Measurements from ENCODE around the gene SLC10A7. TPM values are rescaled to one million over a fixed set of nuclear protein-coding genes. Genes with fewer than 3 reads are reported as not detected.

Gene SLC10A7
- total and polyA plus RNA-seq, 2 of the 13 experiments (the other 11 are each of a cell fraction or from before 2014, with no cell fraction given): 18.5 to 18.8 TPM

DNA sequence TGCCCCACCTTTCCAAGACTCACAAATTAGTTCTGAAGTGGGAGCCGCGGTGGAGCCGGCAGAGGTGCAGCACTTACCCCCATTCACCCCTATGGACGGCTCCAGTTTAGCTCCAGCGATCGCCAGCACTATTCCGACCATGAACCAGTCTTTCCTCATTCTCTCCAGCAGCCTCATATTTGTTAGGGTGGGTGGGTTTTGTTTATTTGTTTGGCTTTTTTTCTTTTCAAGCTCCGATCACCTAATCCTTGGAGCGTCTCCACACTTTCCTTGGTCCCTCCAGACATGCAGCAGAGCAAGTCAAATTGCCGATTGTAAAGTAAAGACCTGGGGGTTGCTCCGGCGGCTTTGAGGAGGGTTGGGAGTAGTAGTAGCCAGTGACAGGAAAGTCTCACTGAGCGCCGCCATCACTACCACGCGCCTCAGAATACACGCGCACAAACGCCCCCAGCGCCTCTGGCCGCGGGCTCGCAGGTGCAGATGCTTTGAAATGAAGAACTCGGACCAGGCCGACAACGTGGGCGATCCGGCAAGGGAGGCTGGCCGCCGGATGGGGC, at the start of gene SLC10A7 (continued):
- TF ChIP-seq ZNF367 (CRISPR knock-in tag; IDR thresholded peaks at IDR 0.05; ENCODE audit: borderline replicate concordance): 0 out of 2 replicates have a peak, but pooled peaks have one; percentile 36
- TF ChIP-seq PHF21A (CRISPR knock-in tag; IDR thresholded peaks at IDR 0.05): peak; percentile 49; the same call in 1 of the 2 replicates
- TF ChIP-seq HDAC2 (CRISPR knock-in tag; IDR thresholded peaks at IDR 0.05): peak; percentile 13; the same call in 1 of the 2 replicates
- no peak for TF ChIP-seq HMGA1 (CRISPR knock-in tag; conservative IDR thresholded peaks at IDR 0.05)
- TF ChIP-seq ZNF816 (CRISPR knock-in tag; IDR thresholded peaks at IDR 0.05; ENCODE audit: borderline replicate concordance): 0 out of 2 replicates have a peak, but pooled peaks have one; percentile 53
- TF ChIP-seq MEIS2 (CRISPR knock-in tag; IDR thresholded peaks at IDR 0.05): 0 out of 2 replicates have a peak, but pooled peaks have one; percentile 7
- TF ChIP-seq ZNF792 (CRISPR knock-in tag; IDR thresholded peaks at IDR 0.05): no peak
- TF ChIP-seq, protein P1, sequence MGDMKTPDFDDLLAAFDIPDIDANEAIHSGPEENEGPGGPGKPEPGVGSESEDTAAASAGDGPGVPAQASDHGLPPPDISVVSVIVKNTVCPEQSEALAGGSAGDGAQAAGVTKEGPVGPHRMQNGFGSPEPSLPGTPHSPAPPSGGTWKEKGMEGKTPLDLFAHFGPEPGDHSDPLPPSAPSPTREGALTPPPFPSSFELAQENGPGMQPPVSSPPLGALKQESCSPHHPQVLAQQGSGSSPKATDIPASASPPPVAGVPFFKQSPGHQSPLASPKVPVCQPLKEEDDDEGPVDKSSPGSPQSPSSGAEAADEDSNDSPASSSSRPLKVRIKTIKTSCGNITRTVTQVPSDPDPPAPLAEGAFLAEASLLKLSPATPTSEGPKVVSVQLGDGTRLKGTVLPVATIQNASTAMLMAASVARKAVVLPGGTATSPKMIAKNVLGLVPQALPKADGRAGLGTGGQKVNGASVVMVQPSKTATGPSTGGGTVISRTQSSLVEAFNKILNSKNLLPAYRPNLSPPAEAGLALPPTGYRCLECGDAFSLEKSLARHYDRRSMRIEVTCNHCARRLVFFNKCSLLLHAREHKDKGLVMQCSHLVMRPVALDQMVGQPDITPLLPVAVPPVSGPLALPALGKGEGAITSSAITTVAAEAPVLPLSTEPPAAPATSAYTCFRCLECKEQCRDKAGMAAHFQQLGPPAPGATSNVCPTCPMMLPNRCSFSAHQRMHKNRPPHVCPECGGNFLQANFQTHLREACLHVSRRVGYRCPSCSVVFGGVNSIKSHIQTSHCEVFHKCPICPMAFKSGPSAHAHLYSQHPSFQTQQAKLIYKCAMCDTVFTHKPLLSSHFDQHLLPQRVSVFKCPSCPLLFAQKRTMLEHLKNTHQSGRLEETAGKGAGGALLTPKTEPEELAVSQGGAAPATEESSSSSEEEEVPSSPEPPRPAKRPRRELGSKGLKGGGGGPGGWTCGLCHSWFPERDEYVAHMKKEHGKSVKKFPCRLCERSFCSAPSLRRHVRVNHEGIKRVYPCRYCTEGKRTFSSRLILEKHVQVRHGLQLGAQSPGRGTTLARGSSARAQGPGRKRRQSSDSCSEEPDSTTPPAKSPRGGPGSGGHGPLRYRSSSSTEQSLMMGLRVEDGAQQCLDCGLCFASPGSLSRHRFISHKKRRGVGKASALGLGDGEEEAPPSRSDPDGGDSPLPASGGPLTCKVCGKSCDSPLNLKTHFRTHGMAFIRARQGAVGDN (CRISPR knock-in tag; IDR thresholded peaks at IDR 0.05): no peak
- peak; percentile 63 for TF ChIP-seq POLR2AphosphoS5 (IDR thresholded peaks at IDR 0.05; ENCODE audit: low read depth, low read length)
- TF ChIP-seq, protein P2, sequence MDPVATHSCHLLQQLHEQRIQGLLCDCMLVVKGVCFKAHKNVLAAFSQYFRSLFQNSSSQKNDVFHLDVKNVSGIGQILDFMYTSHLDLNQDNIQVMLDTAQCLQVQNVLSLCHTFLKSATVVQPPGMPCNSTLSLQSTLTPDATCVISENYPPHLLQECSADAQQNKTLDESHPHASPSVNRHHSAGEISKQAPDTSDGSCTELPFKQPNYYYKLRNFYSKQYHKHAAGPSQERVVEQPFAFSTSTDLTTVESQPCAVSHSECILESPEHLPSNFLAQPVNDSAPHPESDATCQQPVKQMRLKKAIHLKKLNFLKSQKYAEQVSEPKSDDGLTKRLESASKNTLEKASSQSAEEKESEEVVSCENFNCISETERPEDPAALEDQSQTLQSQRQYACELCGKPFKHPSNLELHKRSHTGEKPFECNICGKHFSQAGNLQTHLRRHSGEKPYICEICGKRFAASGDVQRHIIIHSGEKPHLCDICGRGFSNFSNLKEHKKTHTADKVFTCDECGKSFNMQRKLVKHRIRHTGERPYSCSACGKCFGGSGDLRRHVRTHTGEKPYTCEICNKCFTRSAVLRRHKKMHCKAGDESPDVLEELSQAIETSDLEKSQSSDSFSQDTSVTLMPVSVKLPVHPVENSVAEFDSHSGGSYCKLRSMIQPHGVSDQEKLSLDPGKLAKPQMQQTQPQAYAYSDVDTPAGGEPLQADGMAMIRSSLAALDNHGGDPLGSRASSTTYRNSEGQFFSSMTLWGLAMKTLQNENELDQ (CRISPR knock-in tag; IDR thresholded peaks at IDR 0.05; ENCODE audit: borderline replicate concordance): no peak
- TF ChIP-seq NCOA2 (CRISPR knock-in tag; IDR thresholded peaks at IDR 0.05): no peak
- no peak for TF ChIP-seq FOXK2 (IDR thresholded peaks at IDR 0.05)
- no peak for TF ChIP-seq TP53 (CRISPR knock-in tag; conservative IDR thresholded peaks at IDR 0.05)
- no peak for TF ChIP-seq MEIS1 (CRISPR knock-in tag; IDR thresholded peaks at IDR 0.05; ENCODE audit: borderline replicate concordance)
- TF ChIP-seq TBX2 (CRISPR knock-in tag; IDR thresholded peaks at IDR 0.05; ENCODE audit: borderline replicate concordance): no peak
- TF ChIP-seq ISX (CRISPR knock-in tag; conservative IDR thresholded peaks at IDR 0.05): no peak
- no peak for TF ChIP-seq REXO4 (CRISPR knock-in tag; IDR thresholded peaks at IDR 0.05; ENCODE audit: borderline replicate concordance)
- TF ChIP-seq, protein P3, sequence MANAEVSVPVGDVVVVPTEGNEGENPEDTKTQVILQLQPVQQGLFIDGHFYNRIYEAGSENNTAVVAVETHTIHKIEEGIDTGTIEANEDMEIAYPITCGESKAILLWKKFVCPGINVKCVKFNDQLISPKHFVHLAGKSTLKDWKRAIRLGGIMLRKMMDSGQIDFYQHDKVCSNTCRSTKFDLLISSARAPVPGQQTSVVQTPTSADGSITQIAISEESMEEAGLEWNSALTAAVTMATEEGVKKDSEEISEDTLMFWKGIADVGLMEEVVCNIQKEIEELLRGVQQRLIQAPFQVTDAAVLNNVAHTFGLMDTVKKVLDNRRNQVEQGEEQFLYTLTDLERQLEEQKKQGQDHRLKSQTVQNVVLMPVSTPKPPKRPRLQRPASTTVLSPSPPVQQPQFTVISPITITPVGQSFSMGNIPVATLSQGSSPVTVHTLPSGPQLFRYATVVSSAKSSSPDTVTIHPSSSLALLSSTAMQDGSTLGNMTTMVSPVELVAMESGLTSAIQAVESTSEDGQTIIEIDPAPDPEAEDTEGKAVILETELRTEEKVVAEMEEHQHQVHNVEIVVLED (CRISPR knock-in tag; IDR thresholded peaks at IDR 0.05; ENCODE audit: borderline replicate concordance): no peak
- no peak for TF ChIP-seq ZKSCAN5 (CRISPR knock-in tag; IDR thresholded peaks at IDR 0.05)
- TF ChIP-seq WIZ (CRISPR knock-in tag; IDR thresholded peaks at IDR 0.05): no peak

Data from HepG2 (cell line).